ENCODE data around the gene ARHGAP1. TPM values are rescaled to one million over a fixed set of nuclear protein-coding genes. Genes with fewer than 3 reads are reported as not detected.

Gene ARHGAP1
- total and polyA plus RNA-seq, 2 of the 13 experiments (the other 11 are each of a cell fraction or from before 2014, with no cell fraction given), result 18.6 to 30.3 TPM

GRCh38 chr11:46690702-46691101 is 9.7 kb downstream of the ARHGAP1 start:
- POLR2A ChIA-PET, result interaction anchor here (0.7 to 2.8 kb wide), 7 partner anchors 10 to 56 kb away, joined by 4 to 17 read pairs (median 5); partner anchors contain the start of genes ARHGAP1, F2 and ZNF408
- intact Hi-C loops (cut with micrococcal nuclease; ENCODE audit: unreplicated experiment), result no loop called here
- DNase-seq (ENCODE audit: low spot score) (peak; percentile 44), ATAC-seq (peak; percentile 66), FAIRE-seq (peak; percentile 15)
- Histone ChIP-seq H3K9me3 (ENCODE audit: low read length) (no peaks in the 10 kb centered on the region), H3K9ac (ENCODE audit: insufficient read depth, low read depth, low read length) (no peak overlapping the region), H4K20me1 (ENCODE audit: insufficient read depth, low read length) (no peaks in the 10 kb centered on the region), H3K27me3 (ENCODE audit: control insufficient read depth in 1 of 2, insufficient read depth in 2 of 2, low read length in 2 of 2) (no peaks in the 10 kb centered on the region), H3K4me3 (replicated peaks in 1 of 3; ENCODE audit: insufficient read depth in 1 of 3, low read depth in 2 of 3, low read length in 3 of 3) (no peak overlapping the region), H3K27ac (ENCODE audit: extremely low read length, insufficient read depth, low read length) (peak overlapping the region; percentile 62), H3K4me2 (ENCODE audit: low read depth, low read length) (0 out of 2 replicates have a peak overlapping the region, but pooled peaks have one; percentile 1), H2AFZ (ENCODE audit: low read length) (no peak overlapping the region), H3K36me3 (replicated peaks in 1 of 2; ENCODE audit: control insufficient read depth in 1 of 2, insufficient read depth in 2 of 2, low read length in 2 of 2) (peaks cover 14 to 42% of the 10 kb centered on the region in 2 experiments), H3K4me1 (ENCODE audit: insufficient read depth, low read length) (peaks cover 45% of the 10 kb centered on the region), H3K79me2 (ENCODE audit: insufficient read depth, low read length) (no peaks in the 10 kb centered on the region)
- CTCF ChIA-PET (ENCODE audit: low intra/inter-chr PET ratio, low total read pairs), result no interaction called here
- BruUV-seq (replicated peaks), result no TSS peak
- in situ Hi-C loops (cut with HindIII; ENCODE audit: extremely low pct_ligation_motif_present, low pct_unique_long_range_greater_than_20kb), result loop anchor here (5.0 kb wide), 1 partner anchor 37 kb away; no protein-coding TSS in a partner anchor
- 55% methylated on average over 1 of the region's 1 CpG for WGBS (ENCODE audit: low lambda C conversion rate)
- TF ChIP-seq FOXP4 (CRISPR knock-in tag; IDR thresholded peaks at IDR 0.05) (peak; percentile 69), ARNTL (CRISPR knock-in tag; IDR thresholded peaks at IDR 0.05) (no peak), ZNF362 (CRISPR knock-in tag; IDR thresholded peaks at IDR 0.05; ENCODE audit: borderline replicate concordance) (peak; percentile 92), FOXA1 (IDR thresholded peaks at IDR 0.05) (peak; percentile 37; the same call in 1 of the 2 replicates), FOXA1 (CRISPR knock-in tag; IDR thresholded peaks at IDR 0.05) (0 out of 2 replicates have a peak, but pooled peaks have one; percentile 29), POGZ (CRISPR knock-in tag; IDR thresholded peaks at IDR 0.05) (no peak), BCL6 (CRISPR knock-in tag; IDR thresholded peaks at IDR 0.05) (no peak), ZSCAN30 (CRISPR knock-in tag; IDR thresholded peaks at IDR 0.05) (no peak), SKIL (CRISPR knock-in tag; IDR thresholded peaks at IDR 0.05; ENCODE audit: borderline replicate concordance) (0 out of 2 replicates have a peak, but pooled peaks have one; percentile 26), NFE2L2 (IDR thresholded peaks at IDR 0.05; ENCODE audit: low read length) (no peak), HDAC1 (CRISPR knock-in tag; IDR thresholded peaks at IDR 0.05) (peak; percentile 43; the same call in 1 of the 2 replicates), IKZF5 (CRISPR knock-in tag; IDR thresholded peaks at IDR 0.05) (peak; percentile 86), HNF4A (CRISPR knock-in tag; IDR thresholded peaks at IDR 0.05) (peak; percentile 29; the same call in 1 of the 2 replicates), TBL1XR1 (IDR thresholded peaks at IDR 0.05; ENCODE audit: borderline replicate concordance, low read length, partially characterized antibody) (no peak), HIVEP1 (CRISPR knock-in tag; IDR thresholded peaks at IDR 0.05) (no peak), ZFP91 (CRISPR knock-in tag; IDR thresholded peaks at IDR 0.05; ENCODE audit: borderline replicate concordance) (no peak), CREM (IDR thresholded peaks at IDR 0.05) (peak; percentile 26; the same call in 1 of the 2 replicates), CREM (CRISPR knock-in tag; IDR thresholded peaks at IDR 0.05) (no peak)

Data from HepG2 (cell line).